ENCODE measurements around the gene TAS1R3.
"Not testable (repeated sequence)": the region's sequence is repeated elsewhere in the genome, so short reads cannot be mapped to it uniquely, and the experiment has no call there.

TAS1R3 gene

GRCh38 chr1:1309251-1310108, 21.6 kb upstream of the TAS1R3 start:
- DNase-seq (ENCODE audit: low spot score): no peak

DNA sequence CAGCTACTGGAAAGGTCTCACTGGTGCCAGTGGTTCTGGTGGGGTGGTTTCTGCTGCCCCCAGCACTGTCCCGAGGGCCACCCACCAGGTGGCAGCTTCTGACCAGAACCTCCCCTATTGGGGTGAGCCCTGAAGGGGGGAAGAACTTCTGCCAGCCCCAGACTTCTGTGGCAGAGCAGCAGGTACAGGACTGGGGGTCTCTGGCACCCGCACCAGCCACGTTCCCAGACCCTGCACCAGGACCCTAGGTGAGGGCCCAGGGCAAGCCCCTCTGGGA, 21.0 kb upstream of the TAS1R3 start:
- no peak for DNase-seq (ENCODE audit: low spot score)

DNA sequence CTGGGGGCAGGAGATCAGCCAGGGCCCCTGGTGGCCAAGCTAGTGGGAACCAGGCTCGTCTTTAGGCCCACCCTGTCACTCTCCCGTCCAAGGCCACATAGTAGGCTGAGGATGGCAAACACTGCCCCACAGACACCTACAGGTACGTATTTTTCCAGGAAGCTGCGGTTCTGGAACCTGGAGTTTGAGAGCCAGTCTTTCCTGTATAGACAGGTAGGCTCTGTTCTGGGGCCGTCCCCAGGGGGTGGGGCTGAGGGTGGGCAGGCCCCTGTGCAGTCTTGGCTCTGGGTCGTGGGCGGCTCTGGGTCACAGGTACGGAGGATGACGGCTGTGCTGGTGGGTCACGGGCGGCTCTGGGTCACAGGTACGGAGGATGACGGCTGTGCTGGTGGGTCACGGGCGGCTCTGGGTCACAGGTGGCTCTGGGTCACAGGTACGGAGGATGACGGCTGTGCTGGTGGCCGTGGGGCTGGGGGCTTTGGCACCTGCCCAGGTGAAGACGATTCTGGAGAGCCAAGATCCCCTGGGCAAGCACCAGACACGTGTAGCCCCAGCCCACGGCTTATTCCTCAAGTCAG, 20.5 kb upstream of the TAS1R3 start:
- no peak for DNase-seq (ENCODE audit: low spot score)

DNA sequence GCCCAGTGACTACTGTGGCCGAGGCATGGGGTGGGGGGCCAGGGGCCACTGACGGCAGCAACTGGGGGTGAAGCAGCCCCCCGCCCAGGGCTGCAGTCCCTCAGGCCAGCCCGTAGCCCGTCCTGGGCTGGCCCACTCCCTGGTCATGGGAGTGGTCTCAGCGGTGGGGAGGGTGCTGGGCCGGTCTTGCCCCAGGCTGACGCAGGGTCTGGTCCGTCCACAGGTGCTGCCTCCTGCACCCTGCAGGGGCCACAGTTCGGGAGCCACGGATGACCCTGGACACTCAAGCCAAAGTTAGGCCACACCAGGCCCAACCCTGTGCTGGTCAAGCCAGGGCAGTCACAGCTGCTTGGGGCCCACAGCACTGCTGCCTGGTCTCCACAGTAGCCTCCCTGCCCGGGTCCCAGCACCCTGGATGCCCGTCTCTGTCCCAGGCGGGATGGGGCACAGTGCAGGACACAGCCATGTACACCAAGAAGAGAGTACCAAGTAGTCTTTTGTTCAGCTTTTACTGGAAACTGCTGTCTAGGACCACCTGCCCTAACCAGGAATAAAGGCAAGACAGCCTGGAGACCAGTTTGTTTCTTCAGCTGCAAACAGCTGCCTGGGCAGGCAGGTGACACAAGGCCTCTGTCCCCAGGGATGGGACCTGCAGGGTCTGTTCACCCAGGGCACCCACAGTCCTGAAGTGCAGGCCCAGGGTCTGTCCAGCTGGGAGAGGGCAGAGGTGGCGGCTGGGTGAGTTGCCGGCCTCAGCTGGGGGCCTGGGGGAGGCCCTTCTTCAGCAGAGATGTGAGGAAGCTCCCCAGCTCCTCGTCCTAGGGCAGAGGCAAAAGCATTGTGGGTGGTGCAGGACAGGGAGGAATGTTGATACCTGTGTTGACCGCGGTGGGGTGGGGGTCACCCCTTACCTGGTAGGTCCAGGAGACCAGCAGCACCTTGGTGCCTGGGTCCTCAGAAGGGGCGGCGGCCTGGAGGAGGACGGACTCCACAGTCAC, 19.7 kb upstream of the TAS1R3 start:
- no peak for DNase-seq (ENCODE audit: low spot score)

DNA sequence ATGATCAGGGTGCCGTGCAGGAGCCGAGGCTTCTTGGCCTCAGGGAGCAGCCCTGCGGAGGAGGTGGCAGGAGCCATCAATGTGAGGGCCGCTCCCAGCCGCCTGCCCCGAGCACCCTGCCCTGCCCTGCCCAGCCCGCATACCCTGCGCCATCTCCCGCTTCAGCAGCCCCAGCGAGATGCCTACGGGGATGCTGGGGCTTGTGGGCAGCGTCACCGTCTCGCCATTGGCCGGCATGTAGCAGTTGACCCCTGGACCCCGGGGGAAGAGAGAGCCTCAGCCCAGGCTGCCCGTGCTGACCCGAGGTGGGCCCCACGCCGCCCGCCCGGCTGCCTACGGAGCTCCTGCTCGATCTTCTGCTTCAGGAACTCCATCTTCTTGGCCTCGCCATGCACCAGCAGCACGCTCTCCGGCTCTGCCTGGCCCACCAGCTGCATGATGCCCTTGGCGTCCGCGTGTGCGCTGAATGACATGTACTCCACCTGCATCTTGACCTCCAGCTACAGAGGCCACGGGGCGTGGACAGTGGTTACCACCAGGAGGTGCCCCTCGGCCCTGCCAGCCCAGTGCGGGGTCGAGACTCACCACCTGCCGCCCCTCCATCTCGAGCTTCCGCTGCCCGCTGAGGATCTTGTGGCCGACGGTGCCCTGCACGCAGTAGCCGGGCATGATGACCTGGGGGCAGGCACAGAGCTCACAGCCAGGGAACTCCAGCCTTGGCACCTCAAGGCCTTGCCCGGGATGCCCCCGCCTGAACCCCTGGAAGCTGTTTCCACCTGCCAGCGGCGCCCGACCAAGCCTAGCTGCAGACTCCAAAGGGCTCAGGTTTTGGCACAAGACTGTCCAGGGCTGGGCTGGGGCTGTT, 18.4 kb upstream of the TAS1R3 start:
- DNase-seq (ENCODE audit: low spot score): no peak

GRCh38 chr1:1313500-1314236, 17.4 kb upstream of the TAS1R3 start:
- DNase-seq (ENCODE audit: low spot score): no peak

- DNase-seq (ENCODE audit: low spot score): no peak
These were observed 16.9 kb upstream of the TAS1R3 start for GRCh38 chr1:1314237-1314586.

- no peak for DNase-seq (ENCODE audit: low spot score)
These were observed 16.3 kb upstream of the TAS1R3 start for GRCh38 chr1:1314678-1315335.

DNA sequence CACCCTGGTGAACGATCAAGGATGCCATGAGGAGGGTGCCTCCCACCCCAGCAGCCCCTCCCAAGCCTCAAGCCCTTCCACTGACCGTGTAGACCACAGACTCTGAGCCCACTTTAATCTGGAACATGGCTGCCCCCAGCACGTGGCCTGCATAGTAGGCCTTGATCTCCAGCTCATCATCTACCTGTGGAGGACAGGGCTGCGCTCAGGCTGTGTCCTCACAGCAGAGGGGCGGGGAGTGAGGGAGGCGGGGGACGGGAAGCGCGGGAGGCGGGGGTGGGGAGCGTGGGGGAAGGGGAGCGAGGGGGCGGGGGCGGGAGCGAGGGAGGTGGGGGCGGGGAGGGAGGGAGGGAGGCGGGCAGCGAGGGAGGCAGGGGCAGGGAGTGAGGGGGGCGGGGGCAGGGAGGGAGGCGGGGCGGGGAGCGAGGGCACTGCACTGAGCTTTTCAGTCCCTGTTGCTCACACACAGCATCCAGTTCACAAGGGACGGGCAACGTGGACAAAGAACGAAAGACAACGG, 15.6 kb upstream of the TAS1R3 start:
- no peak for DNase-seq (ENCODE audit: low spot score)

GRCh38 chr1:1316199-1316598, 14.9 kb upstream of the TAS1R3 start:
- DNase-seq (ENCODE audit: low spot score): not testable (repeated sequence)

GRCh38 chr1:1317420-1317819, 13.7 kb upstream of the TAS1R3 start:
- DNase-seq (ENCODE audit: low spot score): no peak

- no peak for DNase-seq (ENCODE audit: low spot score)
These were observed 12.9 kb upstream of the TAS1R3 start for GRCh38 chr1:1318131-1318652.

- DNase-seq (ENCODE audit: low spot score): no peak
These were observed 12.1 kb upstream of the TAS1R3 start for GRCh38 chr1:1318777-1319645.

GRCh38 chr1:1319646-1319941, 11.5 kb upstream of the TAS1R3 start:
- no peak for DNase-seq (ENCODE audit: low spot score)

GRCh38 chr1:1320666-1321448, 10.2 kb upstream of the TAS1R3 start:
- no peak for DNase-seq (ENCODE audit: low spot score)

- DNase-seq (ENCODE audit: low spot score): no peak
These were observed 9.6 kb upstream of the TAS1R3 start for GRCh38 chr1:1321477-1321876.

- no peak for DNase-seq (ENCODE audit: low spot score)
These were observed 8.7 kb upstream of the TAS1R3 start for GRCh38 chr1:1322418-1322817.

- no peak for DNase-seq (ENCODE audit: low spot score)
These were observed 8.1 kb upstream of the TAS1R3 start for GRCh38 chr1:1322952-1323351.
